ENCODE results near the gene OGFR.

Gene OGFR

GRCh38 chr20:62811320-62811719 lies 6.7 kb downstream of the OGFR start:
- TF ChIP-seq CTCF (IDR thresholded peaks at IDR 0.05; ENCODE audit: insufficient read depth, low read length, poor library complexity, severe bottlenecking), result no peak
- no peaks in the 10 kb centered on the region for H3K27me3 ChIP-seq (replicated peaks; ENCODE audit: control insufficient read depth, insufficient read depth, low read length)
- H3K36me3 ChIP-seq (ENCODE audit: control insufficient read depth, insufficient read depth, low read length), result peaks cover 29% of the 10 kb centered on the region
- no peak for DNase-seq (ENCODE audit: extremely low read depth, insufficient read length)
- H3K4me3 ChIP-seq (replicated peaks; ENCODE audit: low read depth, low read length), result no peak overlapping the region

- Histone ChIP-seq H3K4me3 (replicated peaks; ENCODE audit: low read depth, low read length) (no peak overlapping the region), H3K36me3 (ENCODE audit: control insufficient read depth, insufficient read depth, low read length) (peaks cover 29% of the 10 kb centered on the region), H3K27me3 (replicated peaks; ENCODE audit: control insufficient read depth, insufficient read depth, low read length) (no peaks in the 10 kb centered on the region; the same call in 1 of the 2 replicates)
- DNase-seq (ENCODE audit: extremely low read depth, insufficient read length), result no peak
- no peak for TF ChIP-seq CTCF (IDR thresholded peaks at IDR 0.05; ENCODE audit: insufficient read depth, low read length, poor library complexity, severe bottlenecking)
Observed at GRCh38 chr20:62811720-62812119, 7.1 kb downstream of the OGFR start.

DNA sequence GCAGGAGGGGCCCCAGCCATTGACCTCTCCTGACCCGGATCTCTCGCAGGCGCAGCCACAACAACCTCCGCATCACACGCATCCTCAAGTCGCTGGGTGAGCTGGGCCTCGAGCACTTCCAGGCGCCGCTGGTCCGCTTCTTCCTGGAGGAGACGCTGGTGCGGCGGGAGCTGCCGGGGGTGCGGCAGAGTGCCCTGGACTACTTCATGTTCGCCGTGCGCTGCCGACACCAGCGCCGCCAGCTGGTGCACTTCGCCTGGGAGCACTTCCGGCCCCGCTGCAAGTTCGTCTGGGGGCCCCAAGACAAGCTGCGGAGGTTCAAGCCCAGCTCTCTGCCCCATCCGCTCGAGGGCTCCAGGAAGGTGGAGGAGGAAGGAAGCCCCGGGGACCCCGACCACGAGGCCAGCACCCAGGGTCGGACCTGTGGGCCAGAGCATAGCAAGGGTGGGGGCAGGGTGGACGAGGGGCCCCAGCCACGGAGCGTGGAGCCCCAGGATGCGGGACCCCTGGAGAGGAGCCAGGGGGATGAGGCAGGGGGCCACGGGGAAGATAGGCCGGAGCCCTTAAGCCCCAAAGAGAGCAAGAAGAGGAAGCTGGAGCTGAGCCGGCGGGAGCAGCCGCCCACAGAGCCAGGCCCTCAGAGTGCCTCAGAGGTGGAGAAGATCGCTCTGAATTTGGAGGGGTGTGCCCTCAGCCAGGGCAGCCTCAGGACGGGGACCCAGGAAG lies 7.7 kb downstream of the OGFR start:
- H3K27me3 ChIP-seq (replicated peaks; ENCODE audit: control insufficient read depth, insufficient read depth, low read length), result no peaks in the 10 kb centered on the region; the same call in 1 of the 2 replicates
- H3K36me3 ChIP-seq (ENCODE audit: control insufficient read depth, insufficient read depth, low read length), result peaks cover 29% of the 10 kb centered on the region
- no peak for TF ChIP-seq CTCF (IDR thresholded peaks at IDR 0.05; ENCODE audit: insufficient read depth, low read length, poor library complexity, severe bottlenecking)
- no peak overlapping the region for H3K4me3 ChIP-seq (replicated peaks; ENCODE audit: low read depth, low read length)
- no peak for DNase-seq (ENCODE audit: extremely low read depth, insufficient read length)

- no peak for TF ChIP-seq CTCF (IDR thresholded peaks at IDR 0.05; ENCODE audit: insufficient read depth, low read length, poor library complexity, severe bottlenecking)
- H3K4me3 ChIP-seq (replicated peaks; ENCODE audit: low read depth, low read length), result no peak overlapping the region
- peaks cover 25% of the 10 kb centered on the region for H3K36me3 ChIP-seq (ENCODE audit: control insufficient read depth, insufficient read depth, low read length)
- DNase-seq (ENCODE audit: extremely low read depth, insufficient read length), result no peak
- no peaks in the 10 kb centered on the region; the same call in 1 of the 2 replicates for H3K27me3 ChIP-seq (replicated peaks; ENCODE audit: control insufficient read depth, insufficient read depth, low read length)
Observed at GRCh38 chr20:62812907-62813200, 8.2 kb downstream of the OGFR start.

GRCh38 chr20:62813588-62813987 lies 9.0 kb downstream of the OGFR start:
- peaks cover 22% of the 10 kb centered on the region for H3K36me3 ChIP-seq (ENCODE audit: control insufficient read depth, insufficient read depth, low read length)
- no peak for TF ChIP-seq CTCF (IDR thresholded peaks at IDR 0.05; ENCODE audit: insufficient read depth, low read length, poor library complexity, severe bottlenecking)
- DNase-seq (ENCODE audit: extremely low read depth, insufficient read length), result no peak
- no peak overlapping the region for H3K4me3 ChIP-seq (replicated peaks; ENCODE audit: low read depth, low read length)
- H3K27me3 ChIP-seq (replicated peaks; ENCODE audit: control insufficient read depth, insufficient read depth, low read length), result no peaks in the 10 kb centered on the region; the same call in 1 of the 2 replicates
